Gastroesophageal sphincter (tissue), 4 donors: ENCODE results near the gene NOS1AP. TPM values are rescaled to one million over a fixed set of nuclear protein-coding genes. Genes with fewer than 3 reads are reported as not detected.

Experiments
- ATAC-seq: fragments of 150-250 bp; one replicate; pipeline ENCODE4 v1.9.1; 2016; ENCODE audit warnings: mild to moderate bottlenecking, moderate library complexity
- H3K27ac ChIP-seq, 4 donors: fragments of 200-600 bp; sonication (generic) in 3 of 4; 1 replicate in 3 of 4; 2 replicates in 1 of 4; pipeline ENCODE4 v1.5.1; 2016 to 2019
- H3K27me3 ChIP-seq: fragments of 200-600 bp; sonication (generic); one replicate; pipeline ENCODE4 v1.5.1; 2019
- H3K36me3 ChIP-seq, 2 donors: fragments of 200-600 bp; sonication (generic); one replicate each; pipeline ENCODE4 v1.5.1; 2019; ENCODE audit warnings: control low read depth in 1 of 2
- H3K4me1 ChIP-seq, 3 donors: fragments of 200-600 bp; sonication (generic); 1 replicate in 2 of 3; 2 replicates in 1 of 3; pipeline ENCODE4 v1.5.1; 2016 to 2019; ENCODE audit warnings: control low read depth in 2 of 3
- H3K4me3 ChIP-seq, 2 donors: fragments of 200-600 bp; sonication (generic); one replicate each; pipeline ENCODE4 v1.5.1; 2019; ENCODE audit warnings: mild to moderate bottlenecking in 1 of 2, moderate library complexity in 1 of 2
- H3K9me3 ChIP-seq, 3 donors: fragments of 200-600 bp; sonication (generic); one replicate each; pipeline ENCODE4 v1.5.1; 2017 to 2019; ENCODE audit warnings: control low read depth in 2 of 3
- CTCF ChIP-seq, 4 experiments: fragments of 200-600 bp in 2 of 4; fragments of 450-650 bp in 2 of 4; sonication (generic) in 1 of 4; IDR thresholded peaks; one replicate each; pipeline ENCODE4 v1.5.1; 2017 to 2019; ENCODE audit warnings: antibody characterized with exemption in 4 of 4, mild to moderate bottlenecking in 2 of 4, moderate library complexity in 2 of 4
- EP300 ChIP-seq: sonication (generic); formaldehyde crosslinking; IDR thresholded peaks from one replicate; pipeline ENCODE4 v1.6.1; 2017; ENCODE audit warnings: antibody characterized with exemption, mild to moderate bottlenecking
- POLR2A ChIP-seq, 2 donors: fragments of 450-650 bp; IDR thresholded peaks; one replicate each; pipeline ENCODE4 v1.6.1; 2017; ENCODE audit warnings: antibody characterized with exemption in 2 of 2, mild to moderate bottlenecking in 2 of 2, moderate library complexity in 1 of 2
- POLR2AphosphoS5 ChIP-seq: sonication (generic); formaldehyde crosslinking; IDR thresholded peaks from one replicate; pipeline ENCODE4 v1.6.1; 2017; ENCODE audit warnings: antibody characterized with exemption
- WGBS, 2 donors: methylation state at CpG; one replicate each; pipeline ENCODE4 v1.1.5; 2018; ENCODE audit warnings: low coverage in 1 of 2; 5-methylcytosine and 5-hydroxymethylcytosine counted together
- total RNA-seq, 4 donors: library from RNA; depleted of rRNA; stranded (reverse); fragments of >200 nt; gene quantifications; one replicate each; pipeline ENCODE4 v1.1.0, GENCODE V29; 2016

Gene NOS1AP
- total RNA-seq, 4 donors from 2014 or later = 3.5 to 7.8 (median 4.1) TPM

DNA sequence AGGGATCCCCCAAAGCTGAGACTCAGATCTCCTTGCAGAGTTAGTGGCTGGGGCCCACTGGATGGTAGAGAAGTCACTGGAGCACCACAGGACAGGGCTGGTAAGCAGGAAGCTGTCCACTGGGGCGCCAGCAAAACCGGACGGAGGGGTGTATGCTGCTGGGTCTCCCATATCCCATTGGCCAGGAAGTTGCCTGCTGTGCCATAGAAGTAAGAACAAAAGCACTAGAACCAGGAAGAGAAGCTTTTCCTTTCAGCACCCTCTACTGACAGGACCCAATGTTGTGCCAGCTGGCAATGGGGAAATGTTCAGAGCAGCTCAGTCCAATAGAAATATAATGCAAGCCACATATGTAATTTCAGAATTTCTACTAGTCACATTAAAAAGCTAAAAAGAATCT lies 160.6 kb downstream of the NOS1AP start:
- no peak for ATAC-seq
- WGBS, 2 donors = 60% methylated on average over 3 of the region's 3 CpGs; no CpG with 5 or more reads in 1 of the 2 donors
- Histone ChIP-seq H3K4me3 (no peak overlapping the region), H3K4me1 (no peaks in the 10 kb centered on the region), H3K27ac (no peak overlapping the region), H3K9me3 (no peaks in the 10 kb centered on the region), H3K36me3 (no peaks in the 10 kb centered on the region), H3K27me3 (no peaks in the 10 kb centered on the region)
- peak in 1 of 4 experiments; percentile 18 for TF ChIP-seq CTCF (IDR thresholded peaks at IDR 0.05)
- no peak for TF ChIP-seq POLR2AphosphoS5
- no peak for TF ChIP-seq POLR2A (IDR thresholded peaks at IDR 0.05)
- TF ChIP-seq EP300 = no peak

DNA sequence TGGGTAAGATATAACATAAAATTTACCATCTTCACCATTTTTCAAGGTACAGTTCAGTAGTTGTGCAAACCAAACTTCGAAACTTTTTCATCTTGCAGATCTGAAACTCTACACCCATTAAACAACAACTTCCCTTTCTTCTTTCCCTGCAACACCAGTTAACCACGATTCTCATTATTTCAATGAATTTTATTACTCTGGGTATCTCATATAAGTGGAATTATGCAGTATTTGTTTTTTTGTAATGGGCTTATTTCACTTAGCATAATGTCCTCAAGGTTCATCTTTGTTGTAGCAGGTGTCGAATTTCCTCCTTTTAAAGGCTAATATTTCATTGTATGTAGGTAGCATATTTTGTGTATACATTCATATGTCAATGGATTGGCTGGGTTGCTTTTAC lies 161.0 kb downstream of the NOS1AP start:
- no peaks in the 10 kb centered on the region for H3K9me3 ChIP-seq
- 80 to 81% methylated on average over 3 of the region's 3 CpGs for WGBS, 2 donors
- H3K27me3 ChIP-seq = no peaks in the 10 kb centered on the region
- ATAC-seq = no peak
- no peaks in the 10 kb centered on the region for H3K36me3 ChIP-seq
- no peaks in the 10 kb centered on the region for H3K4me1 ChIP-seq
- no peak overlapping the region for H3K4me3 ChIP-seq
- TF ChIP-seq POLR2AphosphoS5 (no peak), EP300 (no peak), POLR2A (IDR thresholded peaks at IDR 0.05) (no peak), CTCF (IDR thresholded peaks at IDR 0.05) (no peak)
- no peak overlapping the region for H3K27ac ChIP-seq

GRCh38 chr1:162232034-162232711 lies 162.7 kb downstream of the NOS1AP start:
- H3K4me3 ChIP-seq = no peak overlapping the region
- 85 to 90% methylated on average over 2 to 3 of the region's 3 CpGs for WGBS, 2 donors
- H3K4me1 ChIP-seq = peaks cover 0 to 8% (median 5%) of the 10 kb centered on the region in 3 donors
- H3K27ac ChIP-seq = no peak overlapping the region
- no peak for ATAC-seq
- H3K9me3 ChIP-seq = no peaks in the 10 kb centered on the region
- H3K27me3 ChIP-seq = no peaks in the 10 kb centered on the region
- no peak for TF ChIP-seq POLR2AphosphoS5
- TF ChIP-seq POLR2A (IDR thresholded peaks at IDR 0.05) = no peak
- TF ChIP-seq EP300 = no peak
- no peak for TF ChIP-seq CTCF (IDR thresholded peaks at IDR 0.05)
- H3K36me3 ChIP-seq = no peaks in the 10 kb centered on the region

DNA sequence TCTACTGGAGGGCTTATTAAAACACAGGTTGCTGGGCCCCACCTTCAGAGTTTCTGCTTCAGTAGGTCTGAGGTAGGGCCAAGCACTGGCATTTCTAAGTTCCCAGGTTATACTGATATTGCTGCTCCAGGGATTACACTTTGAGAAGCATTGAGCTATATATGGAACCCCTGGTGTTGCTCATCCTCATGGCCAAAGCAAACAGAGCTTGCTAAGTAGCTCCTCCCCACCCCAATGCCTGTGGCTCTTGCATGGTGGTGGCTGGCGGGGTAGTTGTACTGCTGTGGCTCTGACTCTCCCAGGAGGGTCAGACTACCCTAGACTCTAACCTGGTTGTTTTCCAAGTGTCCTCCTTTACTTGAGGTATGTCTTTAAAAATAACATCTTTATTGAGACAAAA lies 163.6 kb downstream of the NOS1AP start:
- H3K27me3 ChIP-seq = no peaks in the 10 kb centered on the region
- no peak overlapping the region for H3K4me3 ChIP-seq
- ATAC-seq = no peak
- no peak overlapping the region for H3K27ac ChIP-seq
- no peaks in the 10 kb centered on the region for H3K36me3 ChIP-seq
- WGBS, 2 donors = 100% methylated on average over 1 of the region's 1 CpG; no CpG with 5 or more reads in 1 of the 2 donors
- no peak for TF ChIP-seq POLR2AphosphoS5
- TF ChIP-seq CTCF (IDR thresholded peaks at IDR 0.05) = no peak
- no peak for TF ChIP-seq EP300
- no peak for TF ChIP-seq POLR2A (IDR thresholded peaks at IDR 0.05)
- H3K4me1 ChIP-seq = peaks cover 0 to 8% (median 5%) of the 10 kb centered on the region in 3 donors
- H3K9me3 ChIP-seq = no peaks in the 10 kb centered on the region

- TF ChIP-seq EP300 (no peak), CTCF (IDR thresholded peaks at IDR 0.05) (no peak), POLR2A (IDR thresholded peaks at IDR 0.05) (no peak), POLR2AphosphoS5 (no peak)
- Histone ChIP-seq H3K27me3 (no peaks in the 10 kb centered on the region), H3K4me1 (peaks cover 0 to 8% (median 5%) of the 10 kb centered on the region in 3 donors), H3K4me3 (no peak overlapping the region), H3K36me3 (no peaks in the 10 kb centered on the region), H3K9me3 (no peaks in the 10 kb centered on the region), H3K27ac (no peak overlapping the region)
- WGBS, 2 donors = 92 to 100% methylated on average over 1 of the region's 1 CpG
- ATAC-seq = no peak
These were observed 164.4 kb downstream of the NOS1AP start for GRCh38 chr1:162233937-162234336.
